Activated naive CD4-positive, alpha-beta T cell treated with anti-CD3 and anti-CD28 coated beads, Interleukin-2, amount 50 U/mL, for 72 hours (primary cell): ENCODE results near the gene GDE1. TPM values are rescaled to one million over a fixed set of nuclear protein-coding genes. Genes with fewer than 3 reads are reported as not detected.

Experiments used
- ATAC-seq, 2 donors: fragments of 150-1000 bp; cut with Tn5 transposase; 2 replicates each; pipeline ENCODE4 v1.10.0; 2021; ENCODE audit warnings: mild to moderate bottlenecking in 2 of 2, moderate library complexity in 2 of 2
- DNase-seq, 2 donors: peaks; one replicate each; pipeline ENCODE4 v3.0.0; 2021 to 2022; ENCODE audit warnings: low spot score in 2 of 2
- H3K27ac Mint-ChIP-seq, 2 donors: one replicate each; pipeline ENCODE4 v1.8.0; 2022; ENCODE audit warnings: mild to moderate bottlenecking in 2 of 2, mixed read lengths in 2 of 2
- H3K36me3 Mint-ChIP-seq, 2 donors: one replicate each; pipeline ENCODE4 v1.8.0; 2022; ENCODE audit warnings: mixed read lengths in 2 of 2
- H3K9me3 Mint-ChIP-seq, 2 donors: one replicate each; pipeline ENCODE4 v1.8.0; 2022; ENCODE audit warnings: mixed read lengths in 2 of 2
- total RNA-seq, 2 donors: library from RNA; stranded (reverse); gene quantifications; one replicate each; pipeline ENCODE4 v1.2.3, GENCODE V29; 2022

GDE1 gene
- total RNA-seq, 2 donors from 2014 or later: 16.8 to 29.6 TPM

DNA sequence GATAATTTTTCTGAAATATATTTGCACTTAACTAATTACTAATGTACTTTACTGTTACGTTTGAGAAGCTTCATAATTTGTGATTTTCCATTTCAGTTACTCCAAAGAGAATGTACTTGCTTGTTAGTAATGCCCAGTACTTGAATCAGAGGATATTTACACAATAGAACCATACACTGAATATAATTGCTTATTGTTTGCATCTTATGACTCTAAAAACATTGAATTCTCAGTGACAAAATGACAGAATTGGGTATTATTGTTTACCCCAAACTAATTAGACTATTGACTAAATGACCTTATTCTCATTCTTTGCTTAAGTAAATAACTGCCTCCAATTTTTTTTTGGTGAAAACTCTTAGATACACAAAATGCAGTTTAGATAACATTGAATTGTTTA is 10.7 kb upstream of the GDE1 start:
- peaks cover 15 to 19% of the 10 kb centered on the region in 2 donors for H3K36me3 Mint-ChIP-seq
- no peak for ATAC-seq

DNA sequence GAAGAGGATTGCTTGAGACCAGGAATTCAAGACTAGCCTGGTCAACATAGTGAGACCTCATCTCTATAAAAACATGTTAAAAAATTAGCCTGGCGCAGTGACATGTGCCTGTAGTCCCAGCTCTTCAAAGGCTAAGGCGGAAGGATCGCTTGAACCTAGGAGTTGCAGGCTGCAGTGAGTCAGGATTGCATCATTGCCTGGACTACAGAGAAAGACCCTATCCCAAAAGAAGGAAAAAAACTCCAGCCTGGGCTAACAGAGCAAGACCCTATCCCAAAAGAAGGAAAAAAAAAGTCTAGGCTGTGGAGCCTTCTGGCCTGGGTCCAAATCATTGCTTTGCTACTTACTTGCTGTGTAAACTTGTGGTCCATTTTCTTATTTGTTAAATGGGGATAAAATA is 6.8 kb upstream of the GDE1 start:
- H3K36me3 Mint-ChIP-seq: peaks cover 20 to 28% of the 10 kb centered on the region in 2 donors
- no peak overlapping the region for H3K27ac Mint-ChIP-seq
- H3K9me3 Mint-ChIP-seq: no peaks in the 10 kb centered on the region
- DNase-seq (no peak), ATAC-seq (no peak)

More for the DNA sequence above, 10.7 kb upstream of the GDE1 start:
- Mint-ChIP-seq H3K27ac (no peak overlapping the region), H3K9me3 (no peaks in the 10 kb centered on the region)
- DNase-seq: no peak

DNA sequence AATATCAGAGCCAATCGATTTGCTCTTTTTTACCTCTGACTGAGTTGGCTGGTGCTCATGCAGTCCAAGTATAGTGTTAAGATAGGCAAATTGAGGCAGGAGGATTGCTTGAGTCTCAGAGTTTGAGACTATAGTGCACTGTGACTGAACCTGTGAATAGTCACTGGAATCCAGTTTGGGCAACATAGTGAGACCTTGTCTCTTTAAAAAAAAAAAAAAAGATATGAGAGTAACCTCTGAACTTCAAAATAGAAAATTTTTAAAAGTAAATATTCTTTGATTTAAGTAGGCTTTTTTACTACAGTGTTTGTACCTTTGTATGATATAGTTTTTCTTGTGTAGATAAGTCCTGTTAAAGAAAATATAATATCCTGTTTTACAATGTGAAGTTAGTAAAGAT is 5.3 kb upstream of the GDE1 start:
- DNase-seq (no peak), ATAC-seq (no peak)
- peaks cover 21 to 25% of the 10 kb centered on the region in 2 donors for H3K36me3 Mint-ChIP-seq
- H3K27ac Mint-ChIP-seq: no peak overlapping the region
- no peaks in the 10 kb centered on the region for H3K9me3 Mint-ChIP-seq

DNA sequence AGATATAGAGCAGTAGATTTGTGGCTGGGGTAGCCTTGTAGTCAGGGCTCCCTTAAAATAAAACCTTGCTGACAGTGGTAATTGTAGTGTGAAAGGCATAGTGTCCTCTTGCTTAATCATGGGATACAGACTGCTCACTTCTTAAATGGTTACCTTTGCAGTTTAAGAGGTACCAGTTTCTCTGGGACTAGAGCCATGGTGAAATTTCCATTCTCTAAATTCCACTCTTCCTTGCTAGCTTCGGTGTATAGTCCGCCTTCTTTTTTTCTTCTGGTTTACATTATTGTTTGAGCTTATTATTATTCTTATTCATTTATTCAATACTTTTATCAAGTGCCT is 3.5 kb upstream of the GDE1 start:
- ATAC-seq (no peak), DNase-seq (no peak)
- H3K27ac Mint-ChIP-seq: peak overlapping the region; percentile 52 to 96
- H3K9me3 Mint-ChIP-seq: no peaks in the 10 kb centered on the region
- peaks cover 21 to 34% of the 10 kb centered on the region in 2 donors for H3K36me3 Mint-ChIP-seq

DNA sequence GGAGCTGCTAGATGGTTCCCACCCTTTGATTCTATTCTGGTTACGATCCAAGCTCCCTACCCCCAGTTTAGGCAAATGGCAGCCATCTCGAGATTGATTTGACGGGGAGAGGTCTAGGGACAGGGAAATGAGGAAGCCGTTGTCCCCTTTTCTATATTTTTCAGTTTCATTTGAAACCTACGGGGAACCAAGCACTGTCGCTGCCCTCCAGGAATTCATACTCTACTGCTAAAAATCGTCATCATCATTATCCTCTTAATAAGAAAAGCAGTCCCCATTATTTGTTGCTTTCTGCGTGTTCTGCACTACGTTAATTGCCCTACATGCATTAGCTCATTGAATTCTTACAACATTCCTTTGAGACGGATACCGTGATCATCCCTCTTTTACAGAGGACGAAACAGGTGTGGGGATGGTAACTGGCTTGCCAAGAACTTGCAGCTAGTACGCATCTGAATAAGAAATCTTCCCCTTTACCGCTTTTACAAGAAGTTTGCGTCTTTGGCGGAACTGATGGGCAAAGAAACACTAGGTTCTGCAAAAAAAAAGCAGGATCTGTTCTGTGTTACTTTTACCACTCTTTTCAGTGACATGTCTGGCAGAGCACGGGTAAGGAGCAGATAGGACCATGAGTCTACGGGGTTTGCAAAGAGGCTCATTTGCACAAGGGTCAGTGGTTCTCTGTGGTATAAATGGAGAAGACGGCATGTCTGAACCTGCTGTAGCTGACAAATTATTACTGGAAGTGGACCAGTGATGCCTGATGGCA is 2.9 kb upstream of the GDE1 start:
- ATAC-seq: no peak
- peak overlapping the region; percentile 52 to 96 for H3K27ac Mint-ChIP-seq
- H3K9me3 Mint-ChIP-seq: no peaks in the 10 kb centered on the region
- DNase-seq: peak in 1 of 2 donors; percentile 6
- H3K36me3 Mint-ChIP-seq: peaks cover 21 to 34% of the 10 kb centered on the region in 2 donors

DNA sequence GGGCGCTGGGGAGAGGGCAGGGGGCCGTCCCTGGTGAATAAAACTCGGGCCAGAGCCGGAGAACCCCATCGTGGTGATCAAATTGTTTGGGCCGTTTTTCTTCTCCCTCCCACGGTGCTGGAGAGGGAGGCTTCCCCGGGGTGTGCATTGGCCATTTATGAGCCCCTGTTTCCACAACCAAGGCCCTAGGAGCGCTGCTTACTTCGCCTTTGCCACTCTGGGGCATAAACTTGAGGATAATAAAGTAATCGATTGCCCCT is 2.4 kb upstream of the GDE1 start:
- ATAC-seq: peak in 1 of 2 donors; percentile 0
- Mint-ChIP-seq H3K9me3 (no peaks in the 10 kb centered on the region), H3K27ac (peak overlapping the region; percentile 52 to 96), H3K36me3 (peaks cover 21 to 34% of the 10 kb centered on the region in 2 donors)
- DNase-seq: no peak

DNA sequence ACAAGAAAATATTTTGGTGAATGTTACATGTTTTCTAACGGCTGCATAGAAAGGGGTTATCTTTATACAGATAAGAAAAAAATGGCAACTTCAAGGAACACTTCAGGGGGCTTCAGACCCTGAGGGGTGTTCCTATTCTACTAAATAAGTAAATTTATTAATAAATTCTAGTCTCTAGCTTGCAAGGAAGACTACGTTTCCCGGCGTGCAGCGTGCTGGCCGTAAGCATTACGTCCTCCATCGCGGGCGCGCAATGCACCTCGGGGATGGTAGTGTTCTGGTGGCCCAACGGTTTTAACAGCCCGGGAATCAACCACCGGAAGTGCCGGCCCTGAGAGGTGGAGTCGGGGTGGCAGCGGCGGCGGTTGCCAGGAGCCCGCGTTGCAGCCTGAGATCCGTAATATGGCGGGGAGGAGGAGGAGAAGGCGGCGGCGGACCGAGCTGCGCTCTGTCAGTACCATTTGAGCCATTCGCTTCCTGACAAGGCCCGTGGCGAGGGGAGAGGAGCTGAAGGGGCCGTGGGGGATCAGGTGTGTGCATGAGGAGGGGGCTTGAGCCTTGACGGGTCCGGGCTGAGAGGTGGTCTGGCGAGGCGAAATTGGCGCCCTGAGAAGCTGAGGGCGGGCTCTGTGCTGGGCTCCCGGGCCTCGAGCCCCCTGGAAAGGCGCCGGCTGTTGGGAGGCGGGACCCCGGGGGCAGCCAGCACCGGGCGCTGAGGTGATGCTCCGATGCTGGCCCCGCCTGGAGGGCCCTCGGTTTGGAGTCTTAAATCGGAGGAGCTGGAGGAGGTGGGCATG is 1.9 kb upstream of the GDE1 start, which contains the start of gene CCP110:
Gene CCP110, plus strand, starts transcription at position 384 of the 797 bp plus-strand sequence. CDS start 3,940 bp downstream, outside the sequence.
- peak; percentile 91 to 92 for DNase-seq
- peak within 1 kb of the TSS; percentile 96 for H3K27ac Mint-ChIP-seq
- H3K9me3 Mint-ChIP-seq: no peaks in the 10 kb centered on the region
- peaks cover 19 to 31% of the 10 kb centered on the region in 2 donors for H3K36me3 Mint-ChIP-seq
- peak; percentile 87 for ATAC-seq

DNA sequence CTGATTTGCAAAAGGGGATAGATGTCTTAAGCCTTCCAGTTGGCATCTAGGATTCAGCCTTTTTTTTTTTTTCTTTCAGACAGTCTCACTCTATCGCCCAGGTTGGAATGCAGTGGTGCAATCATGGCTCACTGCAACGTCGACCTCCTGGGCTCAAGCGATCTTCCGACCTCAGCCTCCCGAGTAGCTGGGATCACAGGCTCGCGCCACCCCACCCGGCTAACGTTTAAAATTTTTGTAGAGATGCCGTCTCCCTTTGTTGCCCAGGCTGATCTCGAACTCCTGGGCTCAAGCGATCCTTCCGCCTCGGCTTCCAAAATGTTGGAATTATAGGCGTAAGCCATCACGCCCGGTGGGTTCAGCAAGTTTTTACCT is 1.3 kb upstream of the GDE1 start:
- Mint-ChIP-seq H3K36me3 (peaks cover 17 to 27% of the 10 kb centered on the region in 2 donors), H3K27ac (peak overlapping the region in 1 of 2 donors; percentile 96), H3K9me3 (no peaks in the 10 kb centered on the region)
- no peak for ATAC-seq
- no peak for DNase-seq

DNA sequence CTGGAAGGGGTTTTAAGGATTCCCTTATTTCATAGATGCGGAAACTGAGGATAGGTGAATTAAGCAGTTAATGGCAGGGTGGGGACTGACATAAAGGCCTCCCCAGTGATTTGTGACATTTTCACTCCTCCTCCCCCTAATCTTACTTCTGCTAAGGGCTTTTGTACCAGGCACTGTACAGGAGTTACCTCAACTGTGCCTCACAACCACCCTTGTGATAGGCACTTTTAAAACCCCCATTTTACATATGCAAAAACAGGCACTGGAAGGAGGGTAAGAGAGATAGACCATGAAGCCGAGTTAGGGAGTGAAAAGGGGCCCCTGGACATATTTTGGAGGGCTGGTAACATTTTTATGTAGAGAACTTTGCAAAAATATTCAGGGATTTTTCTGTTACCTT is 862 bp upstream of the GDE1 start:
- no peak for ATAC-seq
- DNase-seq: no peak
- Mint-ChIP-seq H3K27ac (peak overlapping the region in 1 of 2 donors; percentile 96), H3K9me3 (no peaks in the 10 kb centered on the region), H3K36me3 (peaks cover 13 to 26% of the 10 kb centered on the region in 2 donors)

DNA sequence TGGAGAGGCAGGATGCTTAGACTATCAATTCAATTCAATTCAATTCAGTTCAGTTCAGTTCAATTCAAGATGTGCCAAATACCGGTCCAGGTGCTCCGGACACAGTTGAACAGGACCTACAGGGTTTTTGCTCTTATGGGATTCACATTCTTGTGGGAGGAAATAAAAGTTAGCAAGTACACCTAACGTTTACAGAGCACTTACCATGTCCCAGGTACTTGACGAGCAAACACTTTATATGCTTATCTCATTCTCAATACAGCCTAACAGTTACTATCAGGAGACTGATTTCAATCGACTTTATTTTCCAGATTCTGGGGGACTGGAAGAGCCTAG is 467 bp upstream of the GDE1 start:
- Mint-ChIP-seq H3K27ac (peak overlapping the region; percentile 81 to 96), H3K9me3 (no peaks in the 10 kb centered on the region), H3K36me3 (peaks cover 13 to 27% of the 10 kb centered on the region in 2 donors)
- no peak for DNase-seq
- no peak for ATAC-seq

DNA sequence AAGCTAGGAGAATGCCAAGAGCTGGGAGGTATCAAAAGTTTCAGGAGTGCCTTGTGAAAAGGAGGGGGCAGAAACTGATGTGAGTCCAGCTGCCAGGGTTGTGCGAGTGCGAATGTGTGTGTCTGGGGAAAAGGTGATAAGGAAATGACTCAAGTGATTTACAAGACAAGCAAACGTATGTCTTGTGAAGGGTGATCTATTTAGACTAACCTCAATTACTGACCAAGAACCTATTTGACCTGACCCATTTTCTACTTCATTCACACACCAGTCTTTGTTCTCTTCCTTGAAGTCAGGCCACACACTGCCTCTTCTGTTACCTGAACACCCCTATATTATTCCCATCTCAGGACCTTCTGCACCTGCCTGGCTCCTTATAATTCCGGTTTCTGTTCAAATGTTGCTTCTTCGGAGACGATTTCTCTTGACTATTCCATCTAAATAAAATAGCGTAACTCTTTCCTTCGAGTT is 1.0 kb downstream of the GDE1 start:
- H3K27ac Mint-ChIP-seq: peak overlapping the region; percentile 96 to 97
- DNase-seq (no peak), ATAC-seq (peak in 1 of 2 donors; percentile 26)
- H3K9me3 Mint-ChIP-seq: no peaks in the 10 kb centered on the region
- peaks cover 23 to 37% of the 10 kb centered on the region in 2 donors for H3K36me3 Mint-ChIP-seq

DNA sequence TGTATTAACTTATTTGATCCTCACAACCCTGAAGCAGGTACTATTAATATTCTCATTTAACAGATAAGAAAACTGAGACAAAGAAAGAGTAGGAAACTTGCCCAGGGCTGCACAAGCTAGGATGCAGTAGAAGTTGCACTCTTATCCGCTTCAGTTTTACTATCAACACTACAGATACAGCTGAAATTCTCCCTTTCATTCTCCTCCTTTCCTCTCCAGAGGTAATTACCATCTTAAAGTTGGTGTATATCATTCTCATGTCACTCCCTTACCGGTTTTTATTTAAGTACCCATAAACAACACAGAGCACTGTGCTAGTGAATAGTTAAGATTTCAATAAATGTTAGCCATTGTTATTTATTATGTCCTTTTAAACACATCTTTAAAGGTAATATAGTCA is 3.5 kb downstream of the GDE1 start:
- H3K36me3 Mint-ChIP-seq: peaks cover 23 to 33% of the 10 kb centered on the region in 2 donors
- no peak for ATAC-seq
- H3K9me3 Mint-ChIP-seq: no peaks in the 10 kb centered on the region

DNA sequence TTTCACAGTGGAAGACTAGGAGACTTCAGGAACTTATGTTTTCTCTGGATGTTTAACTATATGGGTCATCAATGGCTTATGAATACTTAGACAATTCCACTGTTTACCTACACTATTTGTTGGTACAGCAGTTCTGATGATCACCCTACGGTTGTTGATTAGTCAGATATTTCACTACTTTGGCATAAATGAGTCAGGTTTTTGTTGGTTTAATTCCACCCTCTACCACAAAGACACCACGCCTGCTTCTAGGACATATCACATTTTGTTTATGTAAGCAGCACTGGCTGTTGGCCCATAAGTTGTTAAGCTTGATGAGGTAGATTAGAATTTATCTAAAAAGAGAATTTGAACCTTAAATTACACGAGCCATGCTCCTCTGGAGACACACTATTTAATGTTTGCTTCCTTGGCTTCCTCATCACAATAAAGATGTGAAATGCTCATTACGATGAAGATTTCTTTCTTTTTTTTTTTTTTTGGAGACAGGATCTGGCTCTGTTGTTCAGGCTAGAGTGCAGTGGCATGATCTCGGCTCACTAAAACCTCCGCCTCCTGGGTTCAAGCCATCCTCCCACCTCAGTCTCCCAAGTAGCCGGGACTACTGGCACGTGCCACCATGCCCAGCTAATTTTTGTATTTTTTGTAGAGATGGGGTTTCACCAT is 4.3 kb downstream of the GDE1 start:
- Mint-ChIP-seq H3K9me3 (no peaks in the 10 kb centered on the region), H3K27ac (peak overlapping the region in 1 of 2 donors; percentile 65), H3K36me3 (peaks cover 29 to 40% of the 10 kb centered on the region in 2 donors)
- peak in 1 of 2 donors; percentile 11 for ATAC-seq
- DNase-seq: peak in 1 of 2 donors; percentile 8

More for the DNA sequence above, 3.5 kb downstream of the GDE1 start:
- peak overlapping the region in 1 of 2 donors; percentile 35 for H3K27ac Mint-ChIP-seq
- no peak for DNase-seq

DNA sequence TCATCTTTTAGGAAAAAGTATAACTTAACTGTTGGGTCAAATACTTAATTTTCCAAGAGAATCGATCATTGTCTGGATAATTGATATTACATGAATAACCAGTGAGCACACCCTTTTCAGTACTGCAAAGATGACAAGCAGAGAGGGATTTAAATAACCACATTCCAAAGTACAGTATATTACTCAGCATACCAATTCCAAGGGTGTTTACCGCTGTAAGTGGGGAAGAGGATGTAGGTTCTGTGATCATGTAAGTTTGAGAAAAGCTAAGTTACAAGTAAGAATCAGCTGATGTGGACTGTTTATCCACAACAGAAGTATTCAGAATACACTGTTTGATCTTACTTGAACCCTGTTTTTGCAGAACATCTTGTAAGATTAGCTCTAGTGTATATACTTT is 6.1 kb downstream of the GDE1 start:
- Mint-ChIP-seq H3K36me3 (peaks cover 29 to 32% of the 10 kb centered on the region in 2 donors), H3K9me3 (no peaks in the 10 kb centered on the region), H3K27ac (no peak overlapping the region)
- ATAC-seq (no peak), DNase-seq (no peak)

DNA sequence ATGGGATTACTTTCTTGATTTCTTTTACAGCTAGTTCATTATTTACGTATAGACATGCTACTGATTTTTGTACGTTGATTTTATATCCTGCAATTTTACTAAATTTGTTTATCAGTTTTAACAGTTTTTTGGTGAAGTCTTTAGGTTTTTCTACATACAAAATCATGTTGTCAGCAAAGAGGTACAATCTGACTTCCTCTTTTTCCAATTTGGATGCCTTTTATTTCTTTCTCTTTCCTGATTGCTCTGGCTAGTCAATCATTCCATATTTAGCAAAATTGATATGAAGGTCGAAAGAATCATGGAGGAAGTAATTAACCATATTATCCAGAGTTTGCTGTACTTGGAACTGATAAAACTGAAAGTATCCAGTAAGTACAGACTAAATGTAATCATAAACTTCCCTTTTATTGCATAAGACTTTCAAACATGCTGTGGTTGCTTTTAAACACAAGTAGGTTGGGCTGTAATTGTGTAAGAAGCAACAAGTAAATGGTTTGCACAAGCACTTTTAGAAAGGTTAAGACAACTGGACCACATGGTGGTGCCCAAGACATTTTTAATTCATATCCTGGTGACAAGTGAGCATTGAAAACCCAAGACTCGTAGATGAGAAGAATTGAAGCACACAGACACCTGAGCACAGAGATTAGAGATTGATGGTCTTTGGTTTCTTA is 8.4 kb downstream of the GDE1 start:
- DNase-seq: no peak
- no peak for ATAC-seq
- H3K36me3 Mint-ChIP-seq: peaks cover 24 to 32% of the 10 kb centered on the region in 2 donors
- H3K9me3 Mint-ChIP-seq: no peaks in the 10 kb centered on the region
- H3K27ac Mint-ChIP-seq: no peak overlapping the region

DNA sequence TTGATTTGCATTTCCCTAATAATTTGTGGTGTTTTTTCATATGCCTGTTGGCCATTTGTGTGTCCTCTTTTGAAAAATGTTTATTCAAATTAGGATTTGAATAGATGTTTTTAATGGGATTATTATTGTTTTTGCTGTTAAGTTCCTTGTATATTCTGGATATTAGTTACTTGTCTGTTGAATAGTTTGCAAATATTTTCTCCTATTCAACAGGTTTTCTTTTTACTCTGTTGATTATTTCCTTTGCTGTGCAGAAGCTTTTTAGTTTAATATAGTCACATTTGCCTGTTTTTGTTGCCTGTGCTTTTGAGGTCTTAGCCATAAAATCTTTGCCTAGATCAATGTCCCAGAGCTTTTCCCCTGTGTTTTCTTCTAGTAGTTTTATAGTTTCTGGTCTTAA is 9.6 kb downstream of the GDE1 start:
- ATAC-seq (no peak), DNase-seq (no peak)
- Mint-ChIP-seq H3K36me3 (peaks cover 21 to 31% of the 10 kb centered on the region in 2 donors), H3K9me3 (no peaks in the 10 kb centered on the region), H3K27ac (no peak overlapping the region)

DNA sequence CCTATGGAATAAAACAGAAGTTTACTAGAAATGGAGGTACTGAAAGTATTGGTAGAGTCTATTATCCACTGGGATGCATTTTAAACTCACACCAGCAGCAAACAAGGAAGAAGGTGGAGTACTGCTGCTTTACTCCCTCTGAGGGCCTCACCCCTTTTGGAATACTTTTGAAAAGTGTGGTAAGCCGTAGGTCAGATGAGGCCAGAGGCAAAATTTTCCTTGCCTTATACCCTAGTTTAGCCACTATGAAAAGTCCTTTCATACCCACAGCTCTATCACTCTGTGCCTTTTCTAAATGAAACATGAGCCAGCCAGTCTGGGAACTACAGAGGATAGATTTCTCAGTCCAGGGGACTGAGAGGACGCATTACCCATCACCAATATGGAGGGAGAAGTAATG is 14.0 kb downstream of the GDE1 start:
- H3K36me3 Mint-ChIP-seq: peaks cover under 1 to 9% of the 10 kb centered on the region in 2 donors
- no peaks in the 10 kb centered on the region for H3K9me3 Mint-ChIP-seq
- ATAC-seq: no peak

More for the DNA sequence above, 14.0 kb downstream of the GDE1 start:
- no peak for DNase-seq
- no peak overlapping the region for H3K27ac Mint-ChIP-seq
